ENCODE data around the gene ALDH1A3. TPM values are rescaled to one million over a fixed set of nuclear protein-coding genes. Genes with fewer than 3 reads are reported as not detected.

The ALDH1A3 gene
- total RNA-seq, 1 donor: 54.6 TPM

GRCh38 chr15:100920516-100921135 is 41.0 kb downstream of the ALDH1A3 start:
- Histone ChIP-seq H3K79me2 (ENCODE audit: insufficient read depth, low read length) (peaks cover 54% of the 10 kb centered on the region), H3K4me3 (ENCODE audit: insufficient read depth, low read length) (peak overlapping the region; percentile 82), H3K27ac (ENCODE audit: low read depth, low read length) (no peak overlapping the region), H2AFZ (ENCODE audit: low read length) (no peak overlapping the region), H3K36me3 (ENCODE audit: insufficient read depth, low read length) (peaks cover 2% of the 10 kb centered on the region), H3K9me3 (ENCODE audit: low read depth, low read length) (no peaks in the 10 kb centered on the region), H3K4me1 (ENCODE audit: insufficient read depth, low read length) (peaks cover 17% of the 10 kb centered on the region), H3K27me3 (ENCODE audit: insufficient read depth, low read length) (no peaks in the 10 kb centered on the region), H4K20me1 (ENCODE audit: insufficient read depth, low read length) (peaks cover 4% of the 10 kb centered on the region), H3K4me2 (ENCODE audit: insufficient read depth, low read length) (peak overlapping the region; percentile 89)
- no peak for TF ChIP-seq CTCF (IDR thresholded peaks at IDR 0.05; ENCODE audit: extremely low read depth, low read depth, low read length)
- DNase-seq (ENCODE audit: insufficient read length, low spot score, missing footprints): peak; percentile 51

GRCh38 chr15:100922192-100923040 is 42.8 kb downstream of the ALDH1A3 start:
- peaks cover 57% of the 10 kb centered on the region for H3K79me2 ChIP-seq (ENCODE audit: insufficient read depth, low read length)

GRCh38 chr15:100923076-100923475 is 43.4 kb downstream of the ALDH1A3 start:
- DNase-seq (ENCODE audit: insufficient read length, low spot score, missing footprints): no peak
- Histone ChIP-seq H3K4me1 (ENCODE audit: insufficient read depth, low read length) (peaks cover 11% of the 10 kb centered on the region), H3K36me3 (ENCODE audit: insufficient read depth, low read length) (peaks cover 14% of the 10 kb centered on the region), H3K4me2 (ENCODE audit: insufficient read depth, low read length) (no peak overlapping the region), H3K27ac (ENCODE audit: low read depth, low read length) (no peak overlapping the region), H2AFZ (ENCODE audit: low read length) (no peak overlapping the region), H3K27me3 (ENCODE audit: insufficient read depth, low read length) (no peaks in the 10 kb centered on the region), H3K9me3 (ENCODE audit: low read depth, low read length) (no peaks in the 10 kb centered on the region), H3K4me3 (ENCODE audit: insufficient read depth, low read length) (no peak overlapping the region), H3K79me2 (ENCODE audit: insufficient read depth, low read length) (peaks cover 53% of the 10 kb centered on the region), H4K20me1 (ENCODE audit: insufficient read depth, low read length) (peaks cover 4% of the 10 kb centered on the region)
- no peak for TF ChIP-seq CTCF (IDR thresholded peaks at IDR 0.05; ENCODE audit: extremely low read depth, low read depth, low read length)

More at GRCh38 chr15:100922192-100923040, 42.8 kb downstream of the ALDH1A3 start:
- Histone ChIP-seq H3K4me1 (ENCODE audit: insufficient read depth, low read length) (peaks cover 16% of the 10 kb centered on the region), H3K4me3 (ENCODE audit: insufficient read depth, low read length) (no peak overlapping the region), H4K20me1 (ENCODE audit: insufficient read depth, low read length) (peaks cover 4% of the 10 kb centered on the region), H3K27me3 (ENCODE audit: insufficient read depth, low read length) (no peaks in the 10 kb centered on the region), H3K9me3 (ENCODE audit: low read depth, low read length) (no peaks in the 10 kb centered on the region), H3K27ac (ENCODE audit: low read depth, low read length) (no peak overlapping the region), H2AFZ (ENCODE audit: low read length) (no peak overlapping the region), H3K4me2 (ENCODE audit: insufficient read depth, low read length) (no peak overlapping the region), H3K36me3 (ENCODE audit: insufficient read depth, low read length) (peaks cover 9% of the 10 kb centered on the region)
- TF ChIP-seq CTCF (IDR thresholded peaks at IDR 0.05; ENCODE audit: extremely low read depth, low read depth, low read length): no peak
- DNase-seq (ENCODE audit: insufficient read length, low spot score, missing footprints): no peak

GRCh38 chr15:100923902-100924301 is 44.3 kb downstream of the ALDH1A3 start:
- Histone ChIP-seq H3K79me2 (ENCODE audit: insufficient read depth, low read length) (peaks cover 47% of the 10 kb centered on the region), H3K9me3 (ENCODE audit: low read depth, low read length) (no peaks in the 10 kb centered on the region), H4K20me1 (ENCODE audit: insufficient read depth, low read length) (peaks cover 4% of the 10 kb centered on the region), H3K27me3 (ENCODE audit: insufficient read depth, low read length) (no peaks in the 10 kb centered on the region), H3K4me3 (ENCODE audit: insufficient read depth, low read length) (no peak overlapping the region), H3K27ac (ENCODE audit: low read depth, low read length) (no peak overlapping the region), H2AFZ (ENCODE audit: low read length) (no peak overlapping the region), H3K4me2 (ENCODE audit: insufficient read depth, low read length) (no peak overlapping the region), H3K36me3 (ENCODE audit: insufficient read depth, low read length) (peaks cover 22% of the 10 kb centered on the region), H3K4me1 (ENCODE audit: insufficient read depth, low read length) (peaks cover 11% of the 10 kb centered on the region)
- no peak for TF ChIP-seq CTCF (IDR thresholded peaks at IDR 0.05; ENCODE audit: extremely low read depth, low read depth, low read length)
- no peak for DNase-seq (ENCODE audit: insufficient read length, low spot score, missing footprints)
